Mesodermal cell (in vitro differentiated cells): ENCODE measurements around the gene GALNT9.

ENCODE experiments used
- H3K27ac ChIP-seq: 2 replicates; pipeline ENCODE4 v1.7.0; 2013; ENCODE audit warnings: mild to moderate bottlenecking, low read depth, low read length, moderate library complexity; ENCODE audit not compliant: severe bottlenecking
- H3K36me3 ChIP-seq: 2 replicates; pipeline ENCODE4 v1.7.1; 2013; ENCODE audit warnings: mild to moderate bottlenecking, low read length, moderate library complexity; ENCODE audit not compliant: control insufficient read depth, insufficient read depth
- H3K4me1 ChIP-seq: one replicate; pipeline ENCODE4 v1.7.1; 2013; ENCODE audit warnings: mild to moderate bottlenecking, low read length; ENCODE audit not compliant: insufficient read depth, control insufficient read depth, poor library complexity, severe bottlenecking
- H3K4me3 ChIP-seq: 2 replicates; pipeline ENCODE4 v1.7.0; 2013; ENCODE audit warnings: low read length, control low read depth, mild to moderate bottlenecking; ENCODE audit not compliant: insufficient read depth, poor library complexity, severe bottlenecking; ENCODE audit errors: extremely low read depth
- H3K9me3 ChIP-seq: 2 replicates; pipeline ENCODE4 v1.7.1; 2013; ENCODE audit warnings: mild to moderate bottlenecking, low read length, moderate library complexity; ENCODE audit not compliant: control insufficient read depth
- WGBS, 2 experiments: methylation state at CpG; one replicate each; pipeline ENCODE4 v1.1.5; 2013; ENCODE audit warnings: missing lambda C conversion rate in 2 of 2; ENCODE audit not compliant: insufficient coverage in 2 of 2; 5-methylcytosine and 5-hydroxymethylcytosine counted together

GALNT9 gene

GRCh38 chr12:132204793-132205270 is 124.6 kb downstream of the GALNT9 start:
- no peak overlapping the region for H3K4me3 ChIP-seq
- peaks cover 10% of the 10 kb centered on the region for H3K9me3 ChIP-seq
- H3K36me3 ChIP-seq, result no peaks in the 10 kb centered on the region
- H3K4me1 ChIP-seq, result no peaks in the 10 kb centered on the region
- no peak overlapping the region for H3K27ac ChIP-seq
- 79 to 80% methylated on average over 17 to 20 of the region's 20 CpGs for WGBS, 2 experiments

- H3K4me3 ChIP-seq, result no peak overlapping the region
- no peaks in the 10 kb centered on the region for H3K36me3 ChIP-seq
- WGBS, 2 experiments, result 82 to 83% methylated on average over 31 to 32 of the region's 33 CpGs
- no peak overlapping the region for H3K27ac ChIP-seq
- peaks cover 10% of the 10 kb centered on the region for H3K9me3 ChIP-seq
- H3K4me1 ChIP-seq, result no peaks in the 10 kb centered on the region
Observed at GRCh38 chr12:132204063-132204792, 125.2 kb downstream of the GALNT9 start.

- no peak overlapping the region for H3K4me3 ChIP-seq
- peaks cover 2% of the 10 kb centered on the region for H3K9me3 ChIP-seq
- H3K27ac ChIP-seq, result no peak overlapping the region
- H3K36me3 ChIP-seq, result no peaks in the 10 kb centered on the region
- no peaks in the 10 kb centered on the region for H3K4me1 ChIP-seq
- 88 to 89% methylated on average over 37 to 40 of the region's 42 CpGs for WGBS, 2 experiments
Observed at GRCh38 chr12:132202929-132203721, 126.3 kb downstream of the GALNT9 start.

- Histone ChIP-seq H3K4me1 (no peaks in the 10 kb centered on the region), H3K27ac (no peak overlapping the region), H3K9me3 (no peaks in the 10 kb centered on the region), H3K36me3 (no peaks in the 10 kb centered on the region), H3K4me3 (no peak overlapping the region)
- WGBS, 2 experiments, result 87 to 91% methylated on average over 20 to 21 of the region's 23 CpGs
Observed at GRCh38 chr12:132201391-132202120, 127.8 kb downstream of the GALNT9 start.

GRCh38 chr12:132200800-132201199 is 128.6 kb downstream of the GALNT9 start:
- 83 to 88% methylated on average over 19 of the region's 19 CpGs for WGBS, 2 experiments

GRCh38 chr12:132199526-132200319 is 129.7 kb downstream of the GALNT9 start:
- H3K36me3 ChIP-seq, result no peaks in the 10 kb centered on the region
- H3K9me3 ChIP-seq, result no peaks in the 10 kb centered on the region
- H3K27ac ChIP-seq, result no peak overlapping the region
- no peaks in the 10 kb centered on the region for H3K4me1 ChIP-seq
- H3K4me3 ChIP-seq, result no peak overlapping the region
- WGBS, 2 experiments, result 74 to 82% methylated on average over 20 to 22 of the region's 24 CpGs

More at GRCh38 chr12:132200800-132201199, 128.6 kb downstream of the GALNT9 start:
- H3K9me3 ChIP-seq, result no peaks in the 10 kb centered on the region
- no peak overlapping the region for H3K27ac ChIP-seq
- H3K36me3 ChIP-seq, result no peaks in the 10 kb centered on the region
- no peaks in the 10 kb centered on the region for H3K4me1 ChIP-seq
- H3K4me3 ChIP-seq, result no peak overlapping the region

GRCh38 chr12:132199101-132199500 is 130.3 kb downstream of the GALNT9 start:
- no peak overlapping the region for H3K4me3 ChIP-seq
- H3K36me3 ChIP-seq, result no peaks in the 10 kb centered on the region
- H3K27ac ChIP-seq, result no peak overlapping the region
- H3K4me1 ChIP-seq, result no peaks in the 10 kb centered on the region
- peaks cover 4% of the 10 kb centered on the region for H3K9me3 ChIP-seq
- 82 to 90% methylated on average over 17 to 18 of the region's 18 CpGs for WGBS, 2 experiments

GRCh38 chr12:132197581-132198354 is 131.6 kb downstream of the GALNT9 start:
- Histone ChIP-seq H3K27ac (no peak overlapping the region), H3K36me3 (no peaks in the 10 kb centered on the region), H3K9me3 (peaks cover 16% of the 10 kb centered on the region), H3K4me1 (no peaks in the 10 kb centered on the region), H3K4me3 (no peak overlapping the region)
- 90 to 93% methylated on average over 35 to 40 of the region's 44 CpGs for WGBS, 2 experiments

GRCh38 chr12:132196873-132197390 is 132.5 kb downstream of the GALNT9 start:
- Histone ChIP-seq H3K27ac (no peak overlapping the region), H3K4me1 (no peaks in the 10 kb centered on the region), H3K4me3 (no peak overlapping the region), H3K36me3 (no peaks in the 10 kb centered on the region), H3K9me3 (peaks cover 16% of the 10 kb centered on the region)
- WGBS, 2 experiments, result 79 to 87% methylated on average over 20 of the region's 22 CpGs
